Body of pancreas (tissue), 4 donors: ENCODE data around the gene RRAGB. TPM values are rescaled to one million over a fixed set of nuclear protein-coding genes. Genes with fewer than 3 reads are reported as not detected.
"Not testable (repeated sequence)": the region's sequence is repeated elsewhere in the genome, so short reads cannot be mapped to it uniquely, and the experiment has no call there.

Source experiments
- ATAC-seq: fragments of 150-250 bp; one replicate; pipeline ENCODE4 v1.9.1; 2016
- DNase-seq, 4 donors: peaks; one replicate each; pipeline ENCODE4 v3.0.0-alpha.2; 2019
- H3K27ac ChIP-seq, 4 donors: fragments of 200-600 bp; sonication (generic); 1 replicate in 3 of 4; 2 replicates in 1 of 4; pipeline versions ENCODE4 v1.5.1 to v1.6.1; 2016 to 2019; ENCODE audit warnings: mild to moderate bottlenecking in 1 of 4, mixed read lengths in 1 of 4, moderate library complexity in 1 of 4
- H3K27me3 ChIP-seq, 2 donors: fragments of 200-600 bp; sonication (generic); one replicate each; pipeline ENCODE4 v1.6.0; 2016; ENCODE audit warnings: mild to moderate bottlenecking in 1 of 2
- H3K36me3 ChIP-seq, 2 donors: fragments of 200-600 bp; sonication (generic); replicated peaks in 1 of 2; 2 replicates each; pipeline ENCODE4 v1.5.1; 2016; ENCODE audit warnings: low read depth in 2 of 2; ENCODE audit not compliant: insufficient read depth in 1 of 2
- H3K4me1 ChIP-seq: fragments of 200-600 bp; sonication (generic); one replicate; pipeline ENCODE4 v1.6.0; 2016
- H3K4me3 ChIP-seq, 2 donors: fragments of 200-600 bp; sonication (generic); 1 replicate in 1 of 2; 2 replicates in 1 of 2; pipeline ENCODE4 v1.5.1; 2016 to 2019
- H3K9me3 ChIP-seq, 3 donors: fragments of 200-600 bp; sonication (generic); 1 replicate in 2 of 3; 2 replicates in 1 of 3; pipeline ENCODE4 v1.5.1; 2016
- CTCF ChIP-seq, 7 experiments: fragments of 450-650 bp in 4 of 7; fragments of 200-600 bp in 3 of 7; sonication (generic) in 3 of 7; IDR thresholded peaks; one replicate each; pipeline ENCODE4 v1.5.1; 2016 to 2019; ENCODE audit warnings: antibody characterized with exemption in 7 of 7
- POLR2A ChIP-seq, 3 donors: fragments of 450-650 bp; IDR thresholded peaks; one replicate each; pipeline ENCODE4 v1.6.1; 2016; ENCODE audit warnings: antibody characterized with exemption in 3 of 3, mild to moderate bottlenecking in 2 of 3
- WGBS, 2 donors: methylation state at CpG; one replicate each; pipeline ENCODE4 v1.1.5; 2017; 5-methylcytosine and 5-hydroxymethylcytosine counted together
- intact Hi-C: fragments of 100-400 bp; cut with DNase I; formaldehyde crosslinking; loops from one replicate; pipeline ENCODE4 v1.15.1; 2023
- total RNA-seq, 2 donors: library from RNA; depleted of rRNA; stranded (reverse); fragments of >200 nt; gene quantifications; one replicate each; pipeline ENCODE4 v1.1.0, GENCODE V29; 2016

RRAGB gene
- total RNA-seq, 2 donors from 2014 or later = 5.9 to 11.9 TPM

GRCh38 chrX:55702671-55703070, 14.9 kb upstream of the RRAGB start:
- Histone ChIP-seq H3K4me1 (no peaks in the 10 kb centered on the region), H3K9me3 (no peaks in the 10 kb centered on the region), H3K27ac (no peak overlapping the region), H3K27me3 (no peaks in the 10 kb centered on the region), H3K36me3 (no peaks in the 10 kb centered on the region), H3K4me3 (no peak overlapping the region)
- 48% methylated on average over 5 of the region's 5 CpGs; no CpG with 5 or more reads in 1 of the 2 donors for WGBS, 2 donors
- ATAC-seq (no peak), DNase-seq (no peak)
- TF ChIP-seq POLR2A (IDR thresholded peaks at IDR 0.05) (no peak), CTCF (IDR thresholded peaks at IDR 0.05) (no peak)
- intact Hi-C loops = no loop called here

- H3K27ac ChIP-seq, H3K36me3 ChIP-seq, DNase-seq, H3K9me3 ChIP-seq, H3K27me3 ChIP-seq, H3K4me3 ChIP-seq, intact Hi-C loops, ATAC-seq, H3K4me1 ChIP-seq: not testable (repeated sequence)
- WGBS, 2 donors = 51 to 52% methylated on average over 2 of the region's 2 CpGs
Observed at GRCh38 chrX:55703436-55703835, 14.1 kb upstream of the RRAGB start.

- H3K4me3 ChIP-seq, H3K4me1 ChIP-seq, H3K9me3 ChIP-seq, ATAC-seq, DNase-seq, H3K27ac ChIP-seq, H3K27me3 ChIP-seq, intact Hi-C loops, H3K36me3 ChIP-seq: not testable (repeated sequence)
- 42 to 63% methylated on average over 5 of the region's 5 CpGs for WGBS, 2 donors
Observed at GRCh38 chrX:55705066-55705465, 12.5 kb upstream of the RRAGB start.

- Histone ChIP-seq H3K4me3 (no peak overlapping the region), H3K4me1 (no peaks in the 10 kb centered on the region), H3K9me3 (no peaks in the 10 kb centered on the region), H3K27ac (no peak overlapping the region), H3K36me3 (no peaks in the 10 kb centered on the region), H3K27me3 (no peaks in the 10 kb centered on the region)
- 14 to 33% methylated on average over 1 of the region's 1 CpG for WGBS, 2 donors
- intact Hi-C loops = no loop called here
- no peak for TF ChIP-seq CTCF (IDR thresholded peaks at IDR 0.05)
- TF ChIP-seq POLR2A (IDR thresholded peaks at IDR 0.05) = no peak
- no peak for DNase-seq
- no peak for ATAC-seq
Observed at GRCh38 chrX:55709735-55710134, 7.8 kb upstream of the RRAGB start.

GRCh38 chrX:55710701-55711100, 6.8 kb upstream of the RRAGB start:
- H3K4me1 ChIP-seq = no peaks in the 10 kb centered on the region
- H3K27ac ChIP-seq = peak overlapping the region in 1 of 4 donors; percentile 63
- no peak overlapping the region for H3K4me3 ChIP-seq
- ATAC-seq (no peak), DNase-seq (peak in 3 of 4 donors; percentile 9 to 53 (median 46))
- H3K27me3 ChIP-seq = no peaks in the 10 kb centered on the region
- intact Hi-C loops = no loop called here
- TF ChIP-seq POLR2A (IDR thresholded peaks at IDR 0.05) (no peak), CTCF (IDR thresholded peaks at IDR 0.05) (no peak)
- H3K36me3 ChIP-seq = no peaks in the 10 kb centered on the region
- no peaks in the 10 kb centered on the region for H3K9me3 ChIP-seq
- WGBS, 2 donors = 15 to 66% methylated on average over 3 of the region's 3 CpGs

GRCh38 chrX:55713631-55714030, 3.9 kb upstream of the RRAGB start:
- WGBS, 2 donors = 31 to 40% methylated on average over 1 of the region's 1 CpG
- no peak overlapping the region for H3K27ac ChIP-seq
- DNase-seq (no peak), ATAC-seq (no peak)
- no peak for TF ChIP-seq CTCF (IDR thresholded peaks at IDR 0.05)
- TF ChIP-seq POLR2A (IDR thresholded peaks at IDR 0.05) = no peak
- no peaks in the 10 kb centered on the region for H3K36me3 ChIP-seq
- H3K9me3 ChIP-seq = no peaks in the 10 kb centered on the region
- H3K27me3 ChIP-seq = no peaks in the 10 kb centered on the region
- H3K4me1 ChIP-seq = no peaks in the 10 kb centered on the region
- intact Hi-C loops = no loop called here
- no peak overlapping the region for H3K4me3 ChIP-seq
